Pons (tissue), 1 donor: ENCODE results near the gene MRNIP.

Source experiments
- DNase-seq: peaks from one replicate; pipeline ENCODE4 v3.0.0-alpha.2; 2016; ENCODE audit warnings: low spot score

The MRNIP gene

GRCh38 chr5:179803651-179804554, 54.7 kb downstream of the MRNIP start:
- DNase-seq, result no peak

- DNase-seq, result no peak
These were observed 55.6 kb downstream of the MRNIP start for GRCh38 chr5:179802950-179803562.

- DNase-seq, result no peak
These were observed 56.3 kb downstream of the MRNIP start for GRCh38 chr5:179802207-179802883.

DNA sequence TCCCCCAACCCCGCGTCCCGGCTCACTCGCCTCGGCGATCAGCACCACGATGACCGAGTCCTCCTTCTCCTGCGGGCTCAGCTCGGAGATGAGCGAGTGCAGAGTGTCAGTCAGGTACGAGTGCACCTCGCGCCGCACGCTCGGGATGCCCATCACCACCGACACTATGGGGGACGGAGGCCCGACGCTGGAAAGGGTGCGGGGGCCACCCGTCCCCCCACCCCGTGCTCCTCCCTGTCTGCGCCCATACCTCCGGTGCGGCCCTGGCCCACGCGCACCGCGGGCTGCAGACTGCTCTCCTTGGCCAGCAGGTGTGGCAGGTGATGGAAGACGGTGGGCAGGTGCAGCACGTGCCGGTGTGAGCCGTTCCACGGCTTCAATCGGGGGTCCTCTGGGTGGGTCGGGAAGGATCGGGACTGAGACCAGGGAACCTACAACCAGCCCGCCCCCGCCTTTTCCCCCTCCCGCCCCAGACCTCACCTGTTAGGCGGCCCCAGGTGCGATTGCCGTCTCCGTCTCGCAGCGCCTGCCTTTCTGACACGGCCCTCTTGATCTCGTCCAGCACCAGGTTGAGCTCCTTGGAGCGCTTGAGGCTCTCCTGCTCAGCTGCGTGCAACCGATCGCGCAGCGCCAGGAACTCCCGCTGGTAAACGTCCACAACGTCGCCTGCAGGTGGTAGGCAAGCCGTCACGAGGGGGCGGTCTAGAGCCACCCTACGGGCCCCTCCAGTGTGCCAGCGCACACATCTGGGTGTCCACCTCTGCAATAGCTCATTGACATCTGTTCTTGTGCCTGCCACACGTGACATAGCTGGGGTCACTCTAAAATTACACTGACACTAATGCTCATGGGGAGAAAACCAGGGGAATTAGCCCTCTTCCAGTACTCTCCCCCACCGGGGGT, 57.1 kb downstream of the MRNIP start:
- no peak for DNase-seq

- DNase-seq, result no peak
These were observed 57.9 kb downstream of the MRNIP start for GRCh38 chr5:179800696-179801201.

DNA sequence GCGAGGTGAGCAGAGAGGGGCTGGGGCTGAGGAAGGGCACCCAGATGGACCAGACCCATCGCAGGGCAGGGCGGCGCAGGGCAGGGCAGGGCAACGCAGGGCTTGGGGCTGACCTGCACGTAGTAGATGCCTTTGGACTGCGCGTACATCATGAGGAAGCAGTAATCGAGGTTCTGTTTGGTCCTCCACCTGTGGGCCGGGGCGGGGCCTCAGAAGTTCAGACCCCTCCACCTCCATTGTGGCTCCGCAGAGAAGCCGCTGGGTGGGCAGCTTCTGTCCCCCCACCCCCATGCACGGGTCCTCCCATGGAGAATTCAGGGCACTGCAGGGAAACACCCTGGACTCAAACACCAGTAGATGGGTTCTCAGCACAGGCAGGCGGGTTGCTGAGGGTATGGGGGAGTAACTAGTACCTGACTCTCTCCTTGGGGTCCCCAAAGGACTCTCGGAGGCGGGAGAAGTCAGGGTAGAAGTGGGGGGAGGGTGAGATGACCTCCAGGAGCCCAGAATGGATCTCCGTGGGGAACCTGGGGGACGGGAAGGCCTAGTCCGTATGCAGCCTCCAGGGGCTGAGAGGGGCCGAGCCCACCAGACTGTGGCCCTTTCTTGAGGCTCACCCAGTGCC, 58.4 kb downstream of the MRNIP start:
- no peak for DNase-seq

- no peak for DNase-seq
These were observed 59.0 kb downstream of the MRNIP start for GRCh38 chr5:179799644-179799973.

GRCh38 chr5:179798771-179799643, 59.6 kb downstream of the MRNIP start:
- DNase-seq, result no peak

- no peak for DNase-seq
These were observed 60.4 kb downstream of the MRNIP start for GRCh38 chr5:179798144-179798770.

GRCh38 chr5:179797741-179798140, 60.9 kb downstream of the MRNIP start:
- DNase-seq, result no peak

DNA sequence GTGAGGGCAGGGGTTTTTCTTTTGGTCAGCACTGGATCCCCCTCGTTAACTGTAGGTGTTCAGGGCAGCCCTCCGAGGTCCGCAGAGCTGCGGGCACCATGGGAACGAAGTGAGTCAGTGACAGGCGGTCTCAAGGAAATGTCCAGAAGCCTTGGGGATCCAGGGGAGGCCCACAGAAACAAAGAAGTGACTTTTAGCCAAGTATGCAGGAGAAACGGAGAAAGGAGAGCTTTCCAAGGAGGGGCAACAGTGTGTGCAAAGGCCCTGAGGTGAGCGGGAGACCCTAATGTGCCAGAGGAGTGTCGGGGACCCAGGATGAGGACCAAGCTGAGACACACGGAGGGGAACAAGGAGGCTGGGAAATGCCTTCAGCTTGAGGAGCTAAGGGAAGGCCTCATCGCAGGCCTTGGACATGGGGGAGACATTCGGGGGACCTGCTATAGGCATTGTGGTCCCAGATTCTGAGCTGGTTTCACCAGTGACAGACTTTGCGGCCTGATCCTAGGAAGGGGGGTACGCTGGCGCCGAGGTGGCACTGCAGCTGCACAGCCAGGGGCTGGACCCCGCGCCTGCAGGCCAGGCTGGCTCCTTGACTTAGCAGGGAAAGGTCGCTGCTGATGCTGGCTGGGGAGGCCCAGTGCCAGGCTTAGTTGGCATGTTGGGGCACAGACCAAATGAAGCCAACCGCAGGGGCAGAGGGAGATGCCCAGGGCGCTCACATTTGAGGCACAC, 61.6 kb downstream of the MRNIP start:
- no peak for DNase-seq

GRCh38 chr5:179795863-179796833, 62.5 kb downstream of the MRNIP start:
- DNase-seq, result no peak

DNA sequence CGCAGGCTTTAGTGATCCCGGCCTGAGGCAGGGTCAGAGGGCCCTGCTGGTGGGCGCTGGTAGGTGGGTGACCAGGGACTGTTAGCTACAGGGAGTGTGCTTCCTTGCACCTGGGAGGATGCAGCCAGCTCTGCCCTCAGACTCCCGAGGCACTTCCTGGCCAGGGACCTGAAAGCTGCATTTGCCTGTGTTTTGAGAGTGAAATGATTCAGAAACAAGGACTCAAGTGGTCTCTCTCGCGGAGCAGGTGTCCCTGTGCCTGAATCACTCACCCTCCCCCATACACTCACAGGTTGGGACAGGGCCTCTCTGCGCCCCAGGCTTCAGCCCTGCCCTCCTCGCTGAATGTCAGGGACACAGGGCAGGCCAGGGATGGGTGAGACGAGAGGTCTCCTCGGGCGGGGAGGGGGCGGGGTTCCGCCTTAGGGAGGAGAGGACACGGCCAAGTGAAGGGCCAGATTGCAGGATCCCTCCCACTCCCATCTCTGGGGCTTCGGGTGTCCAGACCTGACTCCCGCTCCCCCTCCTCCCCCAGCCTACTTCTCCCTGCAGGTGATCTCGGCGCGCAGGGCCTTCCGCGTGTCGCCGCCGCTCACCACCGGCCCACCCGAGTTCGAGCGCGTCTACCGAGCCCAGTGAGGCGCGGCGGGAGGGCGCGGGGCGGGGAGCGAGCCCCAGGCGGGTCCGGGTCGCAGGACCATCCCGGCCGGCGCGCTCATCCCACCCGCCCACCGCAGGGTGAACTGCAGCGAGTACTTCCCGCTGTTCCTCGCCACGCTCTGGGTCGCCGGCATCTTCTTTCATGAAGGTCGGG, 63.4 kb downstream of the MRNIP start:
- DNase-seq, result no peak

DNA sequence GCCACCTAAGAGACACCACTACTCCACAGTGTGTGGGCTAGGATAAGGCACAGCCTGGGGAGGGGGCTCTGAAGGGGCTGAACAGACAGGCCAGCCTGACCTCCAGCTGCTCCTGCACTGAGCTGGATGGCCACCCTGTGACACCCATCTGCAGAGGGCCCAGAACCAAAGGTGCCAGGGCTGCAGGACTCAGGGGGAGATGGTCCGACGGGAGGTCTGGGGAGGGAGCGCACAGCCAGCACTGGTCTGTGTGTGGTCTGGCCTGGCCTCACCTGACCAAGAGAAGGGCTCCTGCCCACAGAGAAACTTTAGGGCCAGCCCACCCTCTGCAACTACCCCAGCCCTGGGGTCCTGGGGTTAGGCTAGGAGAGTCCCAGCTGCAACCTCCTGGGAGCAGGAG, 64.0 kb downstream of the MRNIP start:
- no peak for DNase-seq

- DNase-seq, result no peak
These were observed 64.4 kb downstream of the MRNIP start for GRCh38 chr5:179794171-179794570.

- peak; percentile 76 for DNase-seq
These were observed 65.0 kb downstream of the MRNIP start, which contains the start of gene LTC4S for GRCh38 chr5:179793468-179794139. LTC4S (plus strand) TSS chr5:179793986; CDS start chr5:179794081, 95 bp downstream.
